ENCODE data around the gene ACSL6.
A peak's percentile ranks its signal among the peaks of the same experiment; 100 is the strongest.
"Not testable (repeated sequence)": the region's sequence is repeated elsewhere in the genome, so short reads cannot be mapped to it uniquely, and the experiment has no call there.

ACSL6 gene

DNA sequence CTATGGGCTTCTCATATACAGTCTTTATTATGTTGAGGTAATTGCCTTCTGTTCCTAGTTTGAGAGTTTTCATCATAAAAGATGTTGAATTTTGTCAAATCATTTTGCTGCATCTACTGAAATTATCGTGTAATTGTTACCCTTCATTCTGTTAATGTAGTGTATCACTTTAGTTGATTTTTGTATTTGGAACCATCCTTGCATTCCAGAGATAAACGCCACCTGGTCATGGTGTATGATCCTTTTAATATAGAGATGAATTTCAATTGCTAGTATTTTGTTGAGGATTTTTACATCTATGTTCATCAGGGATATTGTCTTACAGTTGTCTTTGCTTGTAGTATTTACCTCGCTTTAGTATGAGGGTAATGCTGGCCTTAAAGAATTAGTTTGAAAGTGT, 85.3 kb downstream of the ACSL6 start:
- no peak for DNase-seq

GRCh38 chr5:131916481-131916880, 95.0 kb downstream of the ACSL6 start:
- DNase-seq: no peak

DNA sequence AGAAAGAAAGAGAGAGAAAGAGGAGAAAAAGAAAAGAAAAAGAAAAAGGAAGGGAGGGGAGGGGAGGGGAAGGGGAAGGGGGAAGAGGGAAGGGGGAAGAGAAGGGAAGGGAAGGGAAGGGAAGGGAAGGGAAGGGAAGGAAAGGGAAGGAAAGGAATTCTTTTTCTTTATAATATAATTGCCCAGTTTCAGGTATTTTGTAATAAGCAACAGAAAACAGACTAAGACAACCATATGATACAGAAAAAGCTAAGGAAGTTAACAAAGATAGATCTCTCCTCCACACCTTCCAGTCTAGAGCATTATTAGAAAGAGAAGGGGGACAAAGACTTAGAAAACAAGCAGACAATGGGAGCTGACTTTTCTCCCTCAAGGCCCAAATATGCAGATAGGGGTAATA, 97.0 kb downstream of the ACSL6 start:
- DNase-seq: no peak

- peak; percentile 13 for DNase-seq
Measured at GRCh38 chr5:131913603-131914002, 97.9 kb downstream of the ACSL6 start.

- DNase-seq: no peak
Measured at GRCh38 chr5:131906668-131907067, 104.8 kb downstream of the ACSL6 start.

GRCh38 chr5:131902266-131902665, 109.2 kb downstream of the ACSL6 start:
- not testable (repeated sequence) for DNase-seq

Measured in NCI-H82 (cell line).